SU-DHL-6 (cell line): Measurements from ENCODE around the gene TRDMT1.
"Not testable (repeated sequence)": the region's sequence is repeated elsewhere in the genome, so short reads cannot be mapped to it uniquely, and the experiment has no call there.

Experiments used
- H2AFZ ChIP-seq: fragments of 200-600 bp; sonication (generic); 2 replicates; pipeline ENCODE4 v1.6.1; 2014; ENCODE audit warnings: low read depth, mild to moderate bottlenecking, moderate library complexity, mixed read lengths, antibody characterized with exemption, low read length; ENCODE audit not compliant: severe bottlenecking
- H3F3A ChIP-seq: fragments of 200-600 bp; shearing (Covaris generic); 2 replicates; pipeline ENCODE4 v1.6.0; 2016; ENCODE audit warnings: antibody characterized with exemption, mild to moderate bottlenecking; ENCODE audit not compliant: insufficient read depth
- H3K27ac ChIP-seq: fragments of 200-600 bp; sonication (generic); 2 replicates; pipeline ENCODE4 v1.5.1; 2016; ENCODE audit warnings: low read depth, mild to moderate bottlenecking, low read length, moderate library complexity, mixed read lengths
- H3K27me3 ChIP-seq: fragments of 200-600 bp; sonication (generic), shearing (Covaris generic); 2 replicates; pipeline ENCODE4 v1.6.0; 2014; ENCODE audit warnings: mild to moderate bottlenecking, low read length
- H3K36me3 ChIP-seq: fragments of 200-600 bp; sonication (generic); 2 replicates; pipeline ENCODE4 v1.6.1; 2014; ENCODE audit warnings: mild to moderate bottlenecking, low read length, mixed read lengths
- H3K4me2 ChIP-seq: fragments of 300-600, 200-600 bp; shearing (Covaris generic), sonication (generic); 2 replicates; pipeline ENCODE4 v1.6.0; 2014; ENCODE audit warnings: low read length, low read depth, mild to moderate bottlenecking; ENCODE audit not compliant: poor library complexity, severe bottlenecking
- H3K4me3 ChIP-seq: fragments of 200-600 bp; sonication (generic); 2 replicates; pipeline ENCODE4 v1.5.1; 2014; ENCODE audit warnings: antibody characterized with exemption, low read length, mild to moderate bottlenecking, mixed read lengths; ENCODE audit not compliant: insufficient read depth, poor library complexity, severe bottlenecking
- H3K79me2 ChIP-seq: fragments of 200-600 bp; sonication (generic); 2 replicates; pipeline ENCODE4 v1.6.1; 2014; ENCODE audit warnings: mild to moderate bottlenecking, low read length, moderate library complexity; ENCODE audit not compliant: insufficient read depth
- H3K9ac ChIP-seq: fragments of 200-600 bp; sonication (generic); 2 replicates; pipeline ENCODE4 v1.7.0; 2014; ENCODE audit warnings: mild to moderate bottlenecking, low read length
- H3K9me2 ChIP-seq: fragments of 200-600 bp; sonication (generic); replicated peaks from 2 replicates; pipeline ENCODE4 v1.6.1; 2014; ENCODE audit warnings: low read length; ENCODE audit not compliant: insufficient read depth
- H3K9me3 ChIP-seq: fragments of 200-600 bp; sonication (generic); 2 replicates; pipeline ENCODE4 v1.6.1; 2014; ENCODE audit warnings: low read length, mixed read lengths; ENCODE audit not compliant: insufficient read depth
- H4K20me1 ChIP-seq: fragments of 200-600 bp; sonication (generic); 2 replicates; pipeline ENCODE4 v1.6.1; 2014; ENCODE audit warnings: low read depth, mild to moderate bottlenecking, antibody characterized with exemption, low read length, moderate library complexity, mixed read lengths
- CTCF ChIP-seq: fragments of 200-600 bp; sonication (generic); IDR thresholded peaks from one replicate; pipeline ENCODE4 v1.5.1; 2017; ENCODE audit warnings: antibody characterized with exemption, mild to moderate bottlenecking, low read length, moderate library complexity; ENCODE audit not compliant: insufficient read depth, poor library complexity, severe bottlenecking
- EZH2phosphoT487 ChIP-seq: fragments of 200-600 bp; sonication (generic), shearing (Covaris generic); conservative IDR thresholded peaks from 2 replicates; pipeline ENCODE4 v1.6.1; 2018; ENCODE audit warnings: mild to moderate bottlenecking, antibody characterized with exemption, low read length, moderate library complexity, mixed read lengths

Gene TRDMT1

GRCh38 chr10:17116193-17116592 is 85.3 kb downstream of the TRDMT1 start:
- Histone ChIP-seq H3K27ac (no peak overlapping the region), H3K4me2 (no peak overlapping the region), H3K79me2 (no peaks in the 10 kb centered on the region)

GRCh38 chr10:17115683-17116082 is 85.8 kb downstream of the TRDMT1 start:
- H3K79me2 ChIP-seq = no peaks in the 10 kb centered on the region
- H3K36me3 ChIP-seq = no peaks in the 10 kb centered on the region
- no peak overlapping the region for H2AFZ ChIP-seq
- H3K4me2 ChIP-seq = no peak overlapping the region
- no peak overlapping the region for H3K4me3 ChIP-seq
- no peaks in the 10 kb centered on the region for H3F3A ChIP-seq
- no peaks in the 10 kb centered on the region for H3K27me3 ChIP-seq
- H3K9me2 ChIP-seq = no peaks in the 10 kb centered on the region
- H3K9ac ChIP-seq = no peak overlapping the region
- no peaks in the 10 kb centered on the region for H3K9me3 ChIP-seq
- no peak overlapping the region for H3K27ac ChIP-seq
- no peaks in the 10 kb centered on the region for H4K20me1 ChIP-seq
- TF ChIP-seq EZH2phosphoT487 (no peak), CTCF (no peak)

More at GRCh38 chr10:17116193-17116592, 85.3 kb downstream of the TRDMT1 start:
- H3K36me3 ChIP-seq = no peaks in the 10 kb centered on the region
- H3K27me3 ChIP-seq = no peaks in the 10 kb centered on the region
- no peak overlapping the region for H3K9ac ChIP-seq
- no peaks in the 10 kb centered on the region for H4K20me1 ChIP-seq
- no peaks in the 10 kb centered on the region for H3K9me3 ChIP-seq
- H3F3A ChIP-seq = no peaks in the 10 kb centered on the region
- H3K9me2 ChIP-seq = no peaks in the 10 kb centered on the region
- TF ChIP-seq CTCF (no peak), EZH2phosphoT487 (no peak)
- no peak overlapping the region for H2AFZ ChIP-seq
- H3K4me3 ChIP-seq = no peak overlapping the region

GRCh38 chr10:17114878-17115444 is 86.5 kb downstream of the TRDMT1 start:
- not testable (repeated sequence) for H3K27ac ChIP-seq, H3K9me3 ChIP-seq, H3K9ac ChIP-seq, H3K36me3 ChIP-seq, H3K9me2 ChIP-seq, H4K20me1 ChIP-seq, H3K4me3 ChIP-seq, H3K79me2 ChIP-seq, H3F3A ChIP-seq, H3K4me2 ChIP-seq, H3K27me3 ChIP-seq, H2AFZ ChIP-seq

GRCh38 chr10:17113889-17114540 is 87.5 kb downstream of the TRDMT1 start:
- H3F3A ChIP-seq = no peaks in the 10 kb centered on the region
- no peaks in the 10 kb centered on the region for H3K9me3 ChIP-seq
- H4K20me1 ChIP-seq = no peaks in the 10 kb centered on the region
- no peaks in the 10 kb centered on the region for H3K36me3 ChIP-seq
- no peak for TF ChIP-seq CTCF
- no peak for TF ChIP-seq EZH2phosphoT487
- no peak overlapping the region for H3K27ac ChIP-seq
- no peaks in the 10 kb centered on the region for H3K27me3 ChIP-seq
- no peaks in the 10 kb centered on the region for H3K79me2 ChIP-seq
- H3K9ac ChIP-seq = no peak overlapping the region
- no peak overlapping the region for H3K4me3 ChIP-seq
- H3K4me2 ChIP-seq = no peak overlapping the region
- no peak overlapping the region for H2AFZ ChIP-seq
- no peaks in the 10 kb centered on the region for H3K9me2 ChIP-seq
